COLO668 (cell line): ENCODE results near the gene ADAR.
"Not testable (repeated sequence)": the region's sequence is repeated elsewhere in the genome, so short reads cannot be mapped to it uniquely, and the experiment has no call there.

ENCODE experiments used
- DNase-seq: peaks from one replicate; lab custom pipeline; 2025; ENCODE audit not compliant: unreplicated experiment; lab: John Stamatoyannopoulos, UW

ADAR gene, protein sequence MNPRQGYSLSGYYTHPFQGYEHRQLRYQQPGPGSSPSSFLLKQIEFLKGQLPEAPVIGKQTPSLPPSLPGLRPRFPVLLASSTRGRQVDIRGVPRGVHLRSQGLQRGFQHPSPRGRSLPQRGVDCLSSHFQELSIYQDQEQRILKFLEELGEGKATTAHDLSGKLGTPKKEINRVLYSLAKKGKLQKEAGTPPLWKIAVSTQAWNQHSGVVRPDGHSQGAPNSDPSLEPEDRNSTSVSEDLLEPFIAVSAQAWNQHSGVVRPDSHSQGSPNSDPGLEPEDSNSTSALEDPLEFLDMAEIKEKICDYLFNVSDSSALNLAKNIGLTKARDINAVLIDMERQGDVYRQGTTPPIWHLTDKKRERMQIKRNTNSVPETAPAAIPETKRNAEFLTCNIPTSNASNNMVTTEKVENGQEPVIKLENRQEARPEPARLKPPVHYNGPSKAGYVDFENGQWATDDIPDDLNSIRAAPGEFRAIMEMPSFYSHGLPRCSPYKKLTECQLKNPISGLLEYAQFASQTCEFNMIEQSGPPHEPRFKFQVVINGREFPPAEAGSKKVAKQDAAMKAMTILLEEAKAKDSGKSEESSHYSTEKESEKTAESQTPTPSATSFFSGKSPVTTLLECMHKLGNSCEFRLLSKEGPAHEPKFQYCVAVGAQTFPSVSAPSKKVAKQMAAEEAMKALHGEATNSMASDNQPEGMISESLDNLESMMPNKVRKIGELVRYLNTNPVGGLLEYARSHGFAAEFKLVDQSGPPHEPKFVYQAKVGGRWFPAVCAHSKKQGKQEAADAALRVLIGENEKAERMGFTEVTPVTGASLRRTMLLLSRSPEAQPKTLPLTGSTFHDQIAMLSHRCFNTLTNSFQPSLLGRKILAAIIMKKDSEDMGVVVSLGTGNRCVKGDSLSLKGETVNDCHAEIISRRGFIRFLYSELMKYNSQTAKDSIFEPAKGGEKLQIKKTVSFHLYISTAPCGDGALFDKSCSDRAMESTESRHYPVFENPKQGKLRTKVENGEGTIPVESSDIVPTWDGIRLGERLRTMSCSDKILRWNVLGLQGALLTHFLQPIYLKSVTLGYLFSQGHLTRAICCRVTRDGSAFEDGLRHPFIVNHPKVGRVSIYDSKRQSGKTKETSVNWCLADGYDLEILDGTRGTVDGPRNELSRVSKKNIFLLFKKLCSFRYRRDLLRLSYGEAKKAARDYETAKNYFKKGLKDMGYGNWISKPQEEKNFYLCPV

DNA sequence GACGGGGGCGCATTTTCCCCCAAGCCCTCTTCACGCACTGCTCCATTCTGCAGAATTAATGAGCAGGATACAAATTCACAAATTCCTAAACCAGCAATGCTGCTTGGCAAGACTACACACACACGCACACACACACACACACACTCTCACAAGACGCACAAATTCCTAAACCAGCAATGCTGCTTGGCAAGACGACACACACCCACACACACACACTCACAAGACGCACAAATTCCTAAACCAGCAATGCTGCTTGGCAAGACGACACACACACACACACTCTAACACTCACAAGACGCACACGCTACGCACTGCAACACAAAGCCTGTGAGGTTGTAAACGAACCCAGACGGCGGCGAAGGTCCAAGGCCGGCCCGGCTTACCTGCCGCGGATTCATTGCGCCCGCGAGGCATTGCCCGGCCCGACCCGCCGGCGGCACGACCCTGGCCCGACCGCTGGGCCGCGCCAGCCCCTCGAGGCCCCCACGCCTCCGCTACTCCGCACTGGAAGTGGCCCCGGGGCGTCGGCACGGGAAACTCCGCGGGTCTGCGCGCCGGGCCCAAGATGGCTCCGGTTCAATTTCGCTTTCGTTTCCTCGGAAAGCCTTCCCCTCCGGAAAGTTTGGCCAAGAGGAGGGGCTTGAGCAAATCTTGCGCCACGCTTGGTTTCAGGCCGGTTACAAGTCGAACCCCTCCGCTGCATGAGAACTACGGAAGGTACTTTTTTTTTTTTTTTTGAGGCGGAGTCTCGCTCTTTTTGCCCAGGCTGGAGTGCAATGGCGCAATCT, at the start of gene ADAR:
Gene ADAR, minus strand, starts transcription at position 578 of the 788 bp plus-strand sequence. Its CDS starts 180 bp downstream, at position 398.
- DNase-seq, result peak; percentile 76

DNA sequence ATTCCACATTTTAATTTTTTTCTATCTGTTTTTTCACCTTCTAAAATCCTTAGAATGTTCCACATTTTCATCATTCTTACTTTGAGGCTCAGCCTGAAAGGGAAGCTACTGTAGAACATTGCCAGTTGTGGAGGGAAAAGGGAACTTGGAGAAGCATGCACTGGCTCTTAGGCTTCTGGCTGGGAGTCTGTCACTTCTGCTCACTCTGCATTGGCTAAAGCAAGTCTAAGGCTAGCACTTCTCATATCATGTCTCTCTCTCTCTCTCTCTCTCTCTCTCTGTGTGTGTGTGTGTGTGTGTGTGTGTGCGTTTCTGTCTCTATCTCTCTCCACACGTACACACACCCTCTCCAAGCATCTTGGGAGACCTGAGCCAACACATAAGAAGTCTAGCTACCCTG, 49.6 kb upstream of the ADAR start:
- DNase-seq, result no peak

DNA sequence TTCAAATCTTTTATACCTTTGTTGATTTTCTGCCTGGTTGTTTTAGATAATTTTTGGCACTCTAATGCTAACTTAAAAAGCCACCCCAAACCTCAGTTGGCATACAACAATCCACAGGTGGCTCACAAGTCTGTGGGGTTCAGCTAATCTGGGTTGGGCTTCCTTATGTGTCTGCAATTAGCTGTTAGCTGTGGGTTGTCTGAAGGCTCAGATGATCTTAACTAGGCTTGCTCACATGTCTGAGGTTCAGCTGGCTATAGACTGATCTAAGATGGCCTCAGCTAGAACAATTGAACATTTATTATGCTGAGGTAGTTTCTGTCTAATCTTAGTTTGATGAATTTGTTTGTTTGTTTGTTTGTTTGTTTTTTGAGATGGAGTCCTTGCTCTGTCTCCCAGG, 44.9 kb upstream of the ADAR start:
- no peak for DNase-seq

DNA sequence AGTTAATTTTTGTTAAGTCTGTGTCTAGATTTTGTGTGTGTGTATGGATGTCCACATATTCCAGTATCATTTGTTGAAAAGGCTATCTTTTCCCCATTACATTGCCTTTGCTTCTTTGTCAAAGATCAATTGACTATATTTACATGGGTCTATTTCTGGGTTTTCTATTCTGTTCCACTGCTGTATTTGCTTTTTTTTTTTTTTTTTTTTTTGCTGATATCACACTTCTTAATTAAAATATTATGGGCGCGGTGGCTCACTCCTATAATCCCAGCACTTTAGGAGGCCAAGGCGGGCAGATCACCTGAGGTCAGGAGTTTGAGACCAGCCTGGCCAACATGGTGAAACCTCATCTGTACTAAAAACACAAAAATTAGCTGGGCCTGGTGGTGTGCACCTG, 36.7 kb upstream of the ADAR start:
- DNase-seq, result not testable (repeated sequence)

DNA sequence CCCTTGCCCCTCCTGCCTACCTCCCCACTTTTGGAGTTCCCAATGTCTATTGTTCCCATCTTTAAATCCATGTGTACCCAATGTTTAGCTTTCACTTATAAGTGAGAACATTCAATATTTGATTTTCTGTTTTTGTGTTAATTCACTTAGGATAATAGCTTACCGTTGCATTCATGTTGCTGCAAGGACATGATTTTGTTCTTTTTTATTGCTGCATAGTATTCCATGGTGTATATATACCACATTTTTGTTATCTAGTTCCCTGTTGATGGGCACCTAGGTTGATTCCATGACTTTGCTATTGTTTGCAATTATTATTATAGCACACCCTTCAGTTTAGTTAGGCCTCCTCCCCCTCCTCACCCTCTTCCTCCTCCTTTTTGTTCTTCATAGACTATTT, 33.5 kb upstream of the ADAR start:
- DNase-seq, result no peak

DNA sequence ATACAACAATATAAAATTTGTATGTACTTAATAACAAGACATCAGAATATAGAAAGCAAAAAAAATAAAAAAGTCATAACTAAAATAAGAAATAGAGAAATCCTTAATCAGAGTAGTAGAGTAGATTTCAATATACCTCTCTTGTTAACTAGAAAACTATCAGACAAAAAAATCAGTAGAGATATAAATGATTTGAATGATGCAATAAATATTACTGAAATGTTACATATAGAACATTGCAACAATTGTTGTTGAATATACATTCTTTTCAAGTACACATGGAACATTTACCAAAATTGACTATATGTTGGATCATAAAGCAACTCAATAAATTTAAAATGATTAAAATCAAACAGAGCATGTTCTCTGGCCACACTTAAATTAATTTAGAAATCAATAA, 31.9 kb upstream of the ADAR start:
- DNase-seq, result no peak

DNA sequence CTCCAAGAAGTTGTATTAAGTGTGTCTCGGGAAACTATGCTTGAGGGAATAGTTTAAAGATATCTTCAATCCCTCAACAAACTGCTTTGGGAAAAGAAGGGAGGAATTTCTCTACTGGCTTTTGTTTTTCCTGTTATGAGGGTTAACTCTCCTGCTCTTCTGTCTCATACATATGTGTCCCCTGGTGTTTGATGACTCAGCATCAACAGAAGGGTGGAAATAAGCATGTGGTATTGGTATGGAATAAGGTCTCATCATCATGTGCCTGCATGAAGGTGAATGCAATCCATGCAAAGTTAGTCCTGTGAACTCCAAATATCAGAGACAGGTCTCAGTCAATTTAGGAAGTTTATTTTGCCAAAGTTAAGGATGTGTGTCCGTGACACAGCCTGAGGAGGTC, 27.2 kb upstream of the ADAR start:
- no peak for DNase-seq

DNA sequence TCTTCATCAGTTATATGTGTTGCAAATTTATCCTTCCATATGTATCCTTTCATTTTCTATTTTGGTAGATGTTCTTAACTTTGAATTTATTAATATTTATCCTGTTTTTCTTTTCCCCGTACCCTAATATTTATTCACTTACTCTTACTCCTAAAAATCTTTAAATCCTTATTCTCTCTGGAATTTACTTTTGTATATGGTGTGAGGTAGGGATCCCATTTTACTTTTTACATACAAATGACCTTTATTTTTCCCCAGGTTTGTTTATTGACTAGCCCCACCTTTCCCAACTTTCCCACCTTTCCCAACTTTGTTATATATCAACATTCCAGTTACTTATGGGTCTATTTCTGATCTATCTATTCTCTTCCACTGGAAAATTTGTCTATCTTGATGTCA, 21.7 kb upstream of the ADAR start:
- DNase-seq, result no peak

DNA sequence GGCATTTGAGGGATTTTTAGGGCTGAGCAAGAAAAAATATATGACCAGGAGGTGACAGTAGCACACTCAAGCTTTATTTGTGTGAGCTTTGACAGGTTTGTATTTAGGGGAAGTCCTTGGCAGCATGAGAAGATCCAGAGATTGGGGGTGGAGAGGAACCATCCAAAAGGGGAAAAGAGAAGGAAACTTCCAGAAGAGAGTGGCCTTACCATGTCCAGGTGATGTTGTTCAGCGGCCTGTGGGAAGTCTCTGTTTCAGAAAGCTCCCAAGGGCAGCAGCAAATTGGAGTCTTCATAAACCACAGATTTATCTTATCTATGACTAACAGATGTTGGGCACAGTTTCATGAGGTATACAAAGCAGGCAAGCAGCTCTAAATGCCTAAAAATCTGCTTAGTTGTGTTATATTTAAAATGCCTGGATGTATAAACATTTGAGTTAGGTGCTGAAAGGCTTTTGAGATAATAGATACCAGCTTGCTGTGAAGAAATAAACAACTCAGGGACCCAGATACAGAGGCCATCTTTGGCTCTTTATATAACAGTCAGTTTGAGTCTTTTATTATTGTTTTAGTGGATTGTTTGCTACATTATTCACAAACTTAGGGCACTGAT, 21.2 kb upstream of the ADAR start:
- DNase-seq, result no peak

DNA sequence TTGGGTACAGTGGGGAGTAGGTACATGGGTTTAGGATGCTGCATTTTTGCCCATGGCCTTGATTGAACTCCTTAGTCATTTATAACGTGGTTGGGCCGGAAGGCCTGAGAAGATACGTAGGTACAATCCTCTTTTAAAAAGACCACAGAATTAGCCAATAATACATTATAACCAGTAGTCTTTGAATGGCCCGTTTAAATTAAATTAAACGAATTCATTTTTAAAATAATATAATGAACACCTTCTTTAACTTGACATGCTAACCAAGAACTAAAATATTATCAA, 20.1 kb upstream of the ADAR start:
- DNase-seq, result no peak

DNA sequence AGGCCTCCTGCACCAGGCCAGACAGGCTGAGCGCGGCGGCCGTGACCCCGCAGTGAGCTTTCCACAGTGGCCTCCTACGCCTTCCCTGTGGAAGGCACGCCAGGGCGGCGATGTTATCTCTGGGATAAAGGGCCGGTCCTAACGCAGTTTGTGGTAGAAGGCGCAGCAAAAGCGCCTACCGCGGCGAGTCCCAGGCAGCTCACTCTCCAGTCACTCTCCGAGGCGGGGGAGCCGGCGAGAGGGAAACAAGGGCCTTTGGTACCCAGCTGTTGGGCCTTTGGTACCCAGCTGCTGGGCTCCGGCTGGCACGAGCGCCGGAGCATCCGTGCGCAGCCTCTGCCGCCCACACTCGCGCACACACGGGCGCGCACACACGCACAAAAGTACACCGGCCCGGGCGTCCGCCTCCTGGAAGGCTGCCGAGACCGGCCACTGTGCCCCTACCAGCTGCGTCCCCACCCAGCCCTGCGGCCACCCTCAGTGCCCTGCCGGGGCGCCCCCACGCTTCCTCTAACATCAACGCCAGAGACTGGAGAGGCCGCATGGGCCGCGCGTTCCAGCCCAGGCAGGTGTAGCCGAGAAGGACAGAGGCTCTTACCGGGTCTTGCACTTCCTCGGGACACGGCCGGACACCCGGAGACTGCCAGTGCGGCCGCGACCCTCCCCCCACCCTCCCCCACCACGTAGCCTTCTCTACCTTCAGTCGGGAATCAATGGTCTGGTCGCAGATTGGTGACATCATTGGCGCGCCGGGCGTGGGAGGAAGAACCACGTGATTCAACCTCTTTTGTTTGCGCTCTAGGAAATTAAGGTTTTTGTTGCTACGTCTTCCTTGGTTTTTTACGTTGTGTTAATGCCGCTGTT, 19.5 kb upstream of the ADAR start:
- DNase-seq, result peak; percentile 97

DNA sequence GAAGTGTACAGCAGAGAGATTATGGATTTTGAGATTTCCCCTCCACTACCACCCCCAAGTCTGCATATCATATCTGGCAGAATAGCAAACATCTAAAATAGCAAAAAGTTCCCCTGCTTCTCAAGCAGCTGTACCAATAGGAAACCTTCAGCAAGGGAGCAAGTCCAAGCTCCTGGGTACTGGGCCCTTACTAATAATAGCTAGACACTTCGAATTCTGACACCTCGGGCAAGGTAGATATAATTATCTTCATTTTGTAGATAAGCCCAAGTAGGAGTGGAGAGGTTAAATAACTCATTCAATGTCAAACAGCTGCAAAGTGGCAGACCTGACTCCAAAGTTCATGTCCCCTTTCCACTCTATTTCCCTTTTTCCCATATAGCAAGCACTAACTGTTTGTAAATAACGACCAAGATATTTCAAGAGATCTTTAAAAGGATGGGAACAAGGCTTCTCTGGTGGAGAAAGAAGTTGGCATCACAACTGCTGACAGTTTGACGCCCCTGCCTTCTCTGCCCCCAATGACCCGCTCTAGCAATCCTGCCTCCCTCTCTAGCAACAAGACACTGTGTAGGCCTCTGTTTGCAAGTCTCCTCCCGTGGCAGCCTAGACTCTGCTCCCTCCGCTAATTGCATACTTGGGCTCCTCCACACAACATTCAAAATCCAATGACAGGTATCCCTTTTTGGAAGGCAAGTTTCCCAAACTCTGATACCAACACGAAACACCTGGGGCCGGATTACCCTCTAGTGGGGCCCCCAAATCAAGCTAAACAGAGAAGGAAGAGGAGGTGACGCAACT, 18.7 kb upstream of the ADAR start:
- DNase-seq, result peak; percentile 37

DNA sequence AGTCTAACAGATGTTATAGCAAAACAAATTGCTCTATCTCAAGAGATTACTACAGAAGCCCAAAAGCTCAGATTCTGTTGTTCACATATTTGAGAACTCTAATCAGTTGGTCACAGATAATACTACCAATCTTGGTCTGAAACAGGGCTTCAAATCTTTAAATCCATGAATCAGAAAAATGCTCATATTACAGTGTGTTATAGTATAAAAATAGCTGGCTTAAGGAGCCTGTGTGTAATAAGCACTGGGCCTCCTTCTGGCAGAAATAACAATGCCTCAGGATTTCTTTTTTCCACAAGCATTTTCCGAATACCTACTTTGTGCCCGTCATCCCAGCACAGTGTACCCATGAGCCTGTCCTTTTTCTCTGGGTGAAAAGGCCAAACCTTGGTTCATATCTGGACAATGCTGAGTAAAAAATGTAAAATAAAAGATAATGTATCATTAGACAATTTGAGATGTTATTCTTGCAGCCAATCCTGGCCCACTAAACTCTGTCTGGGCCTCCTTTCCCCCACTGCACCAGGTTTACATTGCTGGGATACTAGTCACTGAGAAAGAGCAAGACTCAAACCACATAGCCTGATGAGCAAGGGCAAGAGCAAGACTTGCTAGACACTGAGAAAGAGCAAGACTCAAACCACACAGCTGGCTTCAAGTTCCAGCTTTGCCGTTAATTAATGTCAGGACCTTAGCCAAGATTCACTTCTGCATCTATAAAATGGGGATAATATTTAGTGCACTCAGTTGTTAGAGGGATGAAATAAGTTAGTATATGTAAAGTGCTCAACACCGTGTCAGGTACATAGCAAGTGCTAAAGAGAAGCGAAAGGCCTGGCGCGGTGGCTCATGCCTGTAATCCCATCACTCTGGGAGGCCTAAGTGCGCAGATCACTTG, 17.0 kb upstream of the ADAR start:
- no peak for DNase-seq

DNA sequence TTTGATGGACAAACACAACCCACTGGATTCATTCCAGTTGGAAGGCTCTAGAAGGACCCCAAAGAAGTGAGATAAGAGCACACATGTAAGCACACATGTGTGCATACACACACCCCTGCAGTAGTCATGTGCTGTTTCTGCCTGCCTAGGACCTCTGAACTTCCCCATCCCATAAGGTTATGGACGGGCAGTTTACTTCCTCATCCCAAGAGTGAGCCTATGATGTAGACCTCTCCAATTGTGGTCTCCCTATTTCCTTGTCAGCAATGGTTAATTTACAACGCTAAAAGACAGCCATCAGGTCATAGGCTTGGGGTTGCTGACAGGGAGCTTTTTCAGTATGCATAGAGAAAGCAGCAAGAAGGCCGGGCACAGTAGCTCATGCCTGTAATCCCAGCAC, 15.4 kb upstream of the ADAR start:
- no peak for DNase-seq

DNA sequence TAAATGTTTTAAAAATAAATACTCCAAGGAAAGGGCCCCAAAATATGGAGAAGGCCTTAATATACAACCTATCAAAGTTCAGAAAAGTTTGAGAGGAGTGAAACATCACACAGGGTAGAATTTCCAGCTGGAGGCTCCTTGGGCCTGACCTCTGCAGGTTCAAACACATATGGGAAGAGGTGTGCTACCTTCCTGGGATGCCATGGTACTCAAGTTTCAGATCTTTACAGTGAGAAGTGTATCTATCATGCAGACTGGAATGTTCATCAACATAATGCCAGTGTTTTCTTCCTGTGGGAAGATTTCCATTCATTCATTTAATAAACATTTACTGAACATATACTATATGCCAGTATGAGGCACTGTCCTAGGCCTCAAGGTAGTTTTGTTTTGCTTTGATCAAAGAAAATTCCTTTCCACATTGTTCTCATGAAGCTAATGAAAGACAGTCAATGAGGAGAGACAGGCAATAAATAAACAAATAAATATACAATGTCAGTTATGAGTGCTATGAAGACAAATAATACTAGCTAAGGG, 14.6 kb upstream of the ADAR start:
- DNase-seq, result no peak

DNA sequence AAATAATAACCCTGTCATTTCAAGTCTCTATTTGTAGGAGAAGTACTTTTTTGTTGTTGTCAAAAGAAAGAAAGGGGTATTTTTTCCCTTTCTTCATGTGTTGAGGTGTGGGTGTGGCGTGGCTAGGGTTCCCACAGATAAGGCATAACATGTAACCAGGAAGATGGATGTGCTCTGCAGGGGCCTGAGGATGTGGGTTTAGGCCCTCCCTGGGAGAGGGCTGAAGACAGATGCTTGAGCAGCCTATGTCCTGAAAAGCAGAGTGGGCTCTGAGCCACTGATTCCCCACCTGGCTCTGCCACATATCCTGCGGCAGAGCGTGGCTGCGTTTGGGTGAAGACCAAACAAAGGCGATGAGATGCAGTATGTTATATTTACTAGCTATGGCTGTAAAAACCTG, 13.9 kb upstream of the ADAR start:
- no peak for DNase-seq

DNA sequence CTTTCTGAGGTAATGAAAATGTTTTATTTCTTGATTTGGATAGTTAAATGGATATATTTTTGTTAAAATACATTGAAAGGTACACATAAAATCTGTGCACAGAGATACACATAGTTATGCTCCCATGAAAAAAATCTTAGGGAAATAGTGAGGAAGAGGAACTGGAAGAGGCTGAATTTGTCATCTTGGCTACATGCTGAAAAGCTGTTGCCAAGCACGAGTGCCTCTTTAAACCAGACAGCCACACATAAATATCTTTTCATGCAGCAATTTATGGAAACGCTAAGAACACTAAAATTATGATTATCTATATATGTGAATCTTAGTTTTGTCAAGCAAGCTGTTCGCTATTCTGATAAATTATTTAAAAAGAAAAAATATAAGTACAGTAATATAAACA, 12.8 kb upstream of the ADAR start:
- DNase-seq, result no peak
